Frontal cortex (tissue), 4 donors: Measurements from ENCODE around the gene GOLGA2. TPM values are rescaled to one million over a fixed set of nuclear protein-coding genes. Genes with fewer than 3 reads are reported as not detected.
"Not testable (repeated sequence)": the region's sequence is repeated elsewhere in the genome, so short reads cannot be mapped to it uniquely, and the experiment has no call there.

Experiments used
- DNase-seq, 2 donors: peaks; one replicate each; pipeline ENCODE4 v3.0.0; 2012; ENCODE audit warnings: low spot score in 2 of 2
- FAIRE-seq: peaks from 2 replicates; lab custom pipeline; 2012; peaks lifted over from hg19 to GRCh38; lab: Jason Lieb, UNC
- total RNA-seq: library from RNA; depleted of rRNA; stranded (reverse); fragments of >200 nt; gene quantifications from one replicate; pipeline ENCODE4 v1.2.3, GENCODE V29; 2014
- donor health status: control.
- donor health status: control.
- donor health status: control.

Gene GOLGA2
- total RNA-seq, 1 donor from 2014 or later: 40.4 TPM

DNA sequence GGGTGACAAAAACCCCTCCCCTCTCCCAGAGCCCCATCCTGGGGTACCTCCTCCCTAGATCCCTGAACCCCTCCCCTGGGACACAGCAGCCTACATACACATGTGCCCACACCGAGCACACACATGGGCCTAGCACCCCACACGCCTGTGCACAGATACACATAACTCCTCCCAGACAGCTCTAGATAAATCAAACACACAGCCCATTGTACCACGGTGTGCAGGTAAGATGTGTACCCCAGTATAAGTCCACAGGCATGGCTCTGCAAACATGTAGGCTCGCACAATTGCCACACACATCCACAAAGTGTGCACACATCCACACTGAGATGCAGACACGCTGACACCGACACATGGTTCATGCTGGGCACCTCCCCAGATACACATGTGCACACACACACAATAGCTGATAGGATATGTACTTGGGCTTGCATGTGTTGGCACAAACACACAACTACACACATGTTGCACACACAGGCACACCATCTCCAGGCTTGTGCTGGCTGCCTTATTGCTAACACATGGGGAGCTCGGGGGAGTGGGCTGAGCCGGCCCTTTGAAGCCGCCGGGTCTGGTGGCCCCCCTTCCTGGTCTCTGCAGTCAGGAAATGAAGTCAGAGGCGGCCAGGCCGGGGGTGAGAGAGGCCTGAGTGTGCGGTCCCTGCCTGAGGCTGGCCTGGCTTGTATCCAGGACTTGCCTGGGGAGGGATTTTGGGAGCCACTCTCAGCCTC, 30.2 kb downstream of the GOLGA2 start:
- DNase-seq (no peak), FAIRE-seq (no peak)

DNA sequence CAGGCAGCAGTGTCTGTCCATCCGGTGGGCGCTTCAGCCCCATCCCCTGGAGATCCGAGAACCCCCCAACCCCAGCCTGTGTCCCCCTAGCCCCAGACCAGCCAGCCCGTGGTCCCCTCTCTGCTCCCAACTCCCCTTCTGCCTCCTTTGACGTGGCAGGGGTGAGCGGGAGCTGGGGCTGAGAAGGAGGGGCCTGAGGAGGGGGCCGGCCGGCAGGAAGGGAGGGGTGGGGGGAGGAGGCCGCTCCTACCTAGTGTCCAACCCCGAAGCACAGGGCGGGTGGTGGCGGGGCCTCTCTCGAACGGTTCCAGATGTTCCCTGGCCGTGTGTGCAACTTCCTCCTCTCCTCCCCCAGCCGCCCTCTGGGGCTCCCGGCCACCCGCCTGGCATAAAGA, 31.0 kb downstream of the GOLGA2 start:
- no peak for FAIRE-seq
- no peak for DNase-seq

DNA sequence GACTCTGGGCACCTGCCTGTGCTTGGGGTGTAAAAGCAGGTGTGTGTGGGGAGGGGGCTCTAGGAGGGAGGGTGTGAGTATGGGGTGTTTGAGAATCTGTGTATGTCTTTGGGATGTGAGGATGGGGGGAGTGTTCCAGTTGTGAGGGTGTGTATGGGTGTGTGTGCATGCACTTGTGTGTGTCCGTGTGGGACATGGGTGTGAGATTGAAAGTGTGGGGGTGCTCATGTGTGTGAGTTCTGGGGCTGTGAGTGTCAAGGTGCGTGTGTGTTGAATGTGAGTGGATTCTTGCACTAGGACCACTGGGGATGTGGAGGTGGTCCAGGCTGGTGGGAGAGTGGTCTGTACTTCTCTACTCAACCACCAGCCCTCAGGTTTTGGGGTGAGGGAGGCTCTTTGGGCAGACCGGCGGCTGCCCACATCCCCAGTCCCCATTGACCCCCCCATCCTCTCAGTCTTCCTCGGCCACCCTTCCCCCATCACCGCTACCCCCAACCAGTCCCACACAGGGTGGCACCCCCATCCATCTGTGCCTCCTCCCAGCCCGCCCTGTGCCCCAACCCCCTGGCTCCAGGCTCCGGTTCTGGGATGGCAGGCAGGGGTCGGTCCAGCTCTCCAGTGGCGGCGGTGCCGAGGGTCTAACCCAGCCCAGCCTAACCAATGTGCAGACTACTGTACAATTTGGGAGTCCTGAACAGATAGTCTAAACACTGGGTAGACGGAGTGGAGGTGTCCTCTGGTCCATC, 31.5 kb downstream of the GOLGA2 start:
- DNase-seq (no peak), FAIRE-seq (no peak)

DNA sequence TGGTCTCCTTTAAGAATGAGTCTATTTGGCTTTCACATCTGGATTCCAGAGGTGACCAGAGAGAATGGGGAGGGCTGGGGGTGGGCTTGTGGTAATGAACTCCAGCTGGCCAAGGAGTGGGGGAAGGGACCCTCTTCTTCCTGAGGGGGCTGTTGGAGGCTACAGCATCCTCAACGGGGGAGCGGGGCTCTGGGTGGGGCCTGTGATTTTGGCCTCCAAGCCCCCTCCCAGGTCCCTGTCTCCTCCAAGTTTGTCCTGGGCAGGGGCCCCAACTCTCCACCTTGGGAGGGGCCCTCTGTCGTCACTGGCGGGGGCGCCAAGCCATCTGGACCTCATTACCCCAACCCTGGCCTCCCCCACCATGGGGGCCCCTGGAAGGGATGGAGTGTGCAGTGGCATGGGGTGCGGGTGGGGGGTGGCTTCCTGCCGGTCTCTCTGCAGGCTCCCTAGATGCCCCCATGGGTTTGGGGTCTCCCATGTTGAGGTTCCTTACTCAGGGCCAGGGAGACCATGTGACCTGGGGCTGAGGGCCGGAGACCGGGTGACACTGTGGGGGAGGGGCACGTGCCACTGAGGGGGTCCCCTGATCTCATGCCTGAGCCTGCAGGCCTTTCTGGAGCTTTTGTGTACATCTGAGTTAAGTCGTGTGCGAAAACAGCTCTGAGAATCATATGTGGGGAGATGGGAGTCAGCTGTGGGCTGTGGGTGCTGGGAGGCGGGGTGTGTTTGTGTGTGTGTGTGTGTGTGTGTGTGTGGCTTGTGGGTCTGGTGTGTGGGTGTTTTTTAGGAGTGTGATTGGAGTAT, 32.4 kb downstream of the GOLGA2 start:
- no peak for FAIRE-seq
- no peak for DNase-seq

DNA sequence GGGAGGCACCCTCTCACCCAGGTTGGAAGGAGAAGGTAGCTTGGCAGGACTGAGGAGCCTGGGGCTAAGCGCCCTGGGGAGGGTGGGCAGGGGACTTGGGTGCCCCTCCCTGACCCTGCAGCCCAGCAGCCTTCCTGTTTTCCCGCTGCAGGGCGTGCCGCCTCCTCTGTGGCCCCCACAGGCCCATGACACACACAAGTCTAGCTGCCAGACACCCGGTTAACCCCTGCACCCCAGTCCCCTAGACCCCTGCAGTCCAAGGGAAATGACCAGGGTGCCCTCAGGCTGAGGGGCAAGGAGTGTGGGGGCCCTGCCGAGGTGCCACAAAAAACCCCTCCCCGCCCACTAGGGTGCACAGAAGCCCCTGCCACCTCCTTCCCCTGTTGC, 33.0 kb downstream of the GOLGA2 start:
- FAIRE-seq (no peak), DNase-seq (no peak)

DNA sequence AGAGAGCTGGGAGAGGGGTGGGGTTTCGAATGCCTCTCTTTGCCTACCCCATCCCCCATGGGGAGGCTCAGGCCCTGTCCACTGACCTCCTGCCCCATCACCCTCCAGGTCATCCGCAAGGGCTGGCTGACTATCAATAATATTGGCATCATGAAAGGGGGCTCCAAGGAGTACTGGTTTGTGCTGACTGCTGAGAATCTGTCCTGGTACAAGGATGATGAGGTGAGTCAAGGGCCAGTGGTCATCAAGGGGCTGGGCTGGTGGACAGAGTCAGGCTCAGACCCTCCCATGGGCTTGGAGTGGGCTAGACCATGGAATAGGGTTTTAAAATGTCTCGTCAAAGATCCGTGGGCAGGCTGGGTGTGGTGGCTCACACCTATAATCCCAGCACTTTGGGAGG, 33.7 kb downstream of the GOLGA2 start:
- no peak for DNase-seq
- FAIRE-seq: no peak

DNA sequence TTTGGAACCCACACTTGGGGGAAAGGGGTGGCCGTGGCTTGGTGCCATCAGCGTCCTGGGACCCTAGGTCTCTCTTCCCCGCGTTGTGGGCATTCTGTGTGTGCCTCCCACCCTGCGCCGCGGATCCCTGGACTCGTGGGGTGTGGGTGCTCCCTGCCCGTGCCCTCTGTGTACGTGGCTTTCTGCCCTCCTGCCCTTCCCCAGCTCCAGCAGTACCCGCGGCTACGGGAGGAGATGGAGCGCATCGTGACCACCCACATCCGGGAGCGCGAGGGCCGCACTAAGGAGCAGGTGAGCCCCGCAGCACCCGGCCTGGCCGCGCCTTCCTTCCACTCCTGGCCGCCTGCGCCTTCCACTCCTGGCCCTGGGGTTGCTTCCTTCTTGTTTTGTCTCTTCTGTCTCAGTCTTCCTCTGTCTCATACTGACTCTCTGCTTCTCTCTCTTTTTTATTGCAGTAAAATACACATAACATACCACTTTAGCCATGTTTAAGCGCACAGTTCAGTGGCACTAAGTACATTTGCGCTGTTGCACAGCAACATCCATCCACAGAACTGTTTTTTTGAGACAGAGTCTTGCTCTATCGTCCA, 41.9 kb downstream of the GOLGA2 start:
- DNase-seq: no peak
- FAIRE-seq: no peak

DNA sequence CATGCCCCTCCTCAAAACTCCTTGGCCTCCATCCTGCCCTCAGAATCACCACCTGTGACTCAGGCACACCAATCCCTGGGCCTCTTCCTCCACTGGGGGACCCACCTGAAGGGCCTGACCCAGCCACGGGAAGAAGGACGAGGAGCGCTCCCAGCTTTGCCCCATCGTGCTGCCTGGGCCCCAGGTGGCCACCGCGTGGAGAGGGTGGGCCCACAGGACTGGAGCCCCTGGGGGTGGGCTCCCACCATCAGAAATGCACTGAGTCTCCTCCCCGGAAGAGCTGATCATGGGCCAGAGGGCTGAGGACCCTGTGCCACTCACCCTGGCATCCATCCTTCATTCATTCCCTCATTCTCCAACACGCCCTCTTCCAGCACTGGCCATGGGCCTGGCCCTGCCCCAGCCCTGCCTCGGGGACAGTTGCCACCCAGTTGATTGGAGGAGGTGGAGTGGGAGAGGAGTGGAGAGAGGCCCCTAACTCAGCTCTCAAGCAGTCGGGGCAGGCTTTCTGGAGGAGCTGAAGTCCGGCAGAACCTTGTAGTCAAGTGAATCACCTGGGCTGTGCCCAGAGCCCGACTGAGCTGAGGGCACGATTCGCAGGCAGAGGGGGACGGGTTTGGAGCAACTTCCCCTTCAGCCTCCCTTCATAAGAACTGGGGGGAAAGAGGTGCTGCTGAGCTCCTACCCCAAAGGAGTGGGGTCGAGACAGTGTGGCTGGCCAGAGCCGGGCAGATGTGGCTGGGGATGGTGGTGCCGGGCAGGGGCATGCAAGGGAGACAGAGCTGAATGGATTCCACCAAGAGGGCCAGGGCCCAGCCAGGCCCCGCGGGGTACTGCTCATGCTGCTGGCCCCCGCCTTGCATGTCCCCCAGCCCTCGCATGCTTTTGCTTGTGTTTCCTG, 43.0 kb downstream of the GOLGA2 start:
- FAIRE-seq (no peak), DNase-seq (no peak)

DNA sequence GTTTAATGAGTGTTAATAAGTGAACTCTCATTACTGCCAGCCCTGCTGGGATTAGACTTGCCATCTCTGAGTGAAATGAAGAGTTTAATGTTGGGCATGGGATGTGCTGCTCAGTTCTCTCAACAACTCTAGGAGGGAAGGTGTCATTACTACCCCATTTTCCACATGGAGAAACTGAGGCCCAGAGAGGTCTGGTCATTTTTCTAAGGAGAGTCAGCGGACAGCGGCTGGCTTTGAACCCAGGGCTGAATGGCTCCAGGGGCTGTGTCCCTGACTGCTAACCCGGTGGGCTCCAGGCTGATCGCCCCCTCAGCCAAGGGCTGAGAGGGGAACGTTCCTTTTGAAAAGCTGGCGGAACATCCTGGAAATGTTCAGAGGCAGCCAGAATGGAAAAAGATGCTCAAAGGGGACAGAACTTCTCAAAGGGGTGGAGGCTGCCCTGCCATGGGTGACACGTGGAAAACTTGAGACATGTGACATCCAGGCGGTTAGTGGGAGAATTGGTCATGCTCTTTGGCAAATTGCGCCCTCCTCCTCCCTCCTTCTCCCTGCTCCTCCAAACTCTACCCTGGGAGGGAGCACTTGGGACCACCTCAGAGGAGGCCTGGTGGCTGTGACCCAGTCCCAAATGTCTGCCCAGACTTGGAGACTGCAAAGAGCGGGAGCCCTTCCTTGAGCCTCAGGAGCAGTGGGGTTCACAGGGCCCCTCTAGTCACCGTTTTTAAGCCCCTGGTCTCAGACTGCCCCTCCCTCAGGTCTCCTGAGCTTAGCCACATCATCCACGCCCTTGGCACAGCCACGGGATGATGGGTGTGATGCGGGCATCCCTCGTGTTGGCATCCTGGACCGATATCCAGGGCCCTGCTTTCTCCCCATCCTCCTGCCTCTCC, 43.9 kb downstream of the GOLGA2 start:
- FAIRE-seq: no peak
- DNase-seq: no peak

DNA sequence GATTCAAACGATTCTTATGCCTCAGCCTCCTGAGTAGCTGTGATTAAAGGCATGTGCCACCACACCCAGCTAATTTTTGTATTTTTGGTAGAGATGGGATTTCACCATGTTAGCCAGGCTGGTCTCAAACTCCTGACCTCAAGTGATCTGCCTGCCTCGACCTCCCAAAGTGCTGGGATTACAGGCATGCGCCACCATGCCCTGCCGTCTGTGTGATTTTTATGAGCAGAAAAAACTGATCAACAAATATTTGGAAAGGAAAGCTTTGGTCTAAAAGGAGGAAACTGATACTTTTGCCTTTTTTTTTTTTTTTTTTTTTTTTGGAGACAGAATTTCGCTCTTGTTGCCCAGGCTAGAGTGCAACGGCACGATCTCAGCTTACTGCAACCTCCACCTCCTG, 44.9 kb downstream of the GOLGA2 start:
- not testable (repeated sequence) for DNase-seq, FAIRE-seq

DNA sequence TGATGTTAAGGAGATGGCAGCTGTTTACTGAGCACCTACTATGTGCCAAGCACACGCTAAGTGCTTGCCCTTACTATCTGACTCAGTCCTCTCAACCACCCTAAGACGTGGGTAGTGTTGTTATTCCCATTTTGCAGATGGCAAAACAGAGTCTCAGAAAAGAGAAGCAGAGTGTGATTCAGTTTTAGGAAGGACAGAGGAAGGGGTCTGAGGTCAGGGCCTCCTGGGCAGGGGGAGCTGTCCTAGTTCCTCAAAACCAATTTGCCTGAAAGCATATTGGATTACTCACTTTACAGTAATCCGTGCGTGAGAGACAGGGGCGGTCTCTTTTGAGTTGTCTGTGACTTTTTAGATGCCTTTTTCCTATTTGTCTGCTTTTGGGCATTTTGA, 49.4 kb downstream of the GOLGA2 start:
- FAIRE-seq (no peak), DNase-seq (no peak)

DNA sequence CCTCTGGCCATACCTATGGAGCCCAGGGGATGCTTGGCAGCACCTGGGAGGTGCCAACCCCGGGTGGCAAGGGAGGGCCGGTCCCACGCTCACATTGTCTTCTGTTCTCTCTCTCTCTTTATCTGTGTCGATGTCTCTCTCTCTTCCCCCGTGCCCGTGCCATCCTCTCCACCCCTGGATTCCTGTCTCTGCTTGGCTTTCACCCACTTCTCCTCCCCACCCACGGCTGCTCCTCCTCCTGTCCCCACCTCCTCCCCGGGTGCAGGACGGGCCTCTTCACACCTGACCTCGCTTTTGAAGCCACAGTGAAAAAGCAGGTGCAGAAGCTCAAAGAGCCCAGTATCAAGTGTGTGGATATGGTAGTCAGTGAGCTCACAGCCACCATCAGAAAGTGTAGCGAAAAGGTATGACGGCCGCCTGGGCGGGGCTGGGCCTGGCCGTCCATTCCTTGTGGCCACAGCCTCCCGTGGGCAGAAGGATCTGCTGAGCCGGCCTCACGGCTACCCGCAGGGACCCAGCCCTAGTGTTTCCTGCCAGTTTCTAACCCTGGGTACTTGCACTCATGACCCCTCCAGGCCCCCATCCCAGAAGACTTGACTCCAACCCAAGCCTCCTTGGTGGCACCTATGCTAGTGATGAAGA, 49.9 kb downstream of the GOLGA2 start:
- no peak for FAIRE-seq

DNA sequence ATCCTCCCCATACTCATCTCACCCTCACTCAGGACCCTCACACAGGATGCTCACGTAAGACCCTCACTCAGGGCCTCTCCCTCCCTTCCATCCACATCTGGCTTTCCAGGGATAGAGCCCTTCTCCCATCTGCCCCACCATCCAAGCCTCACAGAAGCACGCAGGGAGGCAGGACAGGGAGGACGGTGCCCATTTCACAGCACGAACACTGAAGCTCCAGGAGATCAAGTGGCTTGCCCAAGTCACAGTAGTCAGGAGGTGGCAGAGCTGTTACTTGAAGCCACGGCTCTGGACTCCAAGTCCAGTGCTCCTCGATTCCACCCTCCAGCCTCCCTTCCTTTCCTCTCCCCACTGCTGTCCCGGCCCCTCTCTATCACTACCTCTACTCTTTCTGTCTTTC, 50.9 kb downstream of the GOLGA2 start:
- FAIRE-seq (no peak), DNase-seq (no peak)

More for the DNA sequence above, 49.9 kb downstream of the GOLGA2 start:
- DNase-seq: no peak

DNA sequence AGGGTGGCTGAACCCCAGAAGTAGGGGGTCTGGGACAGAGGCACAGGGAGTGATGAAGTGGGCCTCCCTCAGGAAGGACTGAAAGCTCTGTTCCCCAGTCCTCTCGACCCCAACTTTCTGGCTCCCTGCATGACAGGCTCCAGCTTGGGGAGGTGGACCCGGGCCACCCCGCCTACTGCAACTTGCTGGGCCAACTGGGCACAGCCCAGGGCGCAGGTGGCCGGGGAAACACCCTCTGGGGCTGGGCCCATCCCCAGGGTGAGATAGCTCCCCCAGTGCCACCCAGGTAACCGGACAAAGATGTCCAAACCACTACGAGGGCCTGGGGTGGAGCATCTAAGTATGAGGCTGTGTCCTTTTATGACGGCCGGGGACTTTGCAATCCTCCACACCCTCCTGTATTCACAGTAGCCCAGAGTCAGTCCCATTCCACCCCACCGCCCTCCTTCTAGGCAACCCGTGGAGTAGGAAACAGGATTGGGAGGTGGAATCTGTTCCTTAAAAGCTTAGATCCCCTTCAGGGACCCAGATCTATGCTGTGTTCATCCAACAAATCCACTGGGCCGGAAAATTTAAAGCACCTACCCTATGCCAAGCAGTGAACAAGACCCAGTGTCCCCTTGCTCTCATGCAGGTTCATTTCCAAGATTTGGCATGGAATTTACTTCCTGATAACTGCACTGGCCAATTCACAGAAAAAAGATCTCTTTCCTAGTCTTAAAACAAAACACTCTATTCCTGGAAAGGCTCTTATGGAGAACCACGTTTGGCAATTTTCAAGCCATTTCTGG, 52.7 kb downstream of the GOLGA2 start:
- no peak for DNase-seq
- no peak for FAIRE-seq

DNA sequence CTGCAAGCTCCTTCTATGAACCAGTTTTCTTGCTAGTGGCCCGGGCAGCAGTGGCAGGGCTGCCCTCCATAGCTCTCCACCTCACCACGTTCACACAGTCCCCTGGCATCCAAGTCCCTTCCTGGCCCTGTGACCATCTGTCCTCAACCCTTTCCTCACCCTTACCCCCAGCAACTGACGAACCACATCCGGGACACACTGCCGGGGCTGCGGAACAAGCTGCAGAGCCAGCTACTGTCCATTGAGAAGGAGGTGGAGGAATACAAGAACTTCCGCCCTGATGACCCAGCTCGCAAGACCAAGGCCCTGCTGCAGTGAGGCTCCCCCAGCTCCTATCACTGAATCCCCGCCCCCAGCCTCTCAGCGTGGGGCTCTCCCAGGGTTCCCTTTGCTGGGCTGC, 53.8 kb downstream of the GOLGA2 start:
- FAIRE-seq: no peak
- no peak for DNase-seq

DNA sequence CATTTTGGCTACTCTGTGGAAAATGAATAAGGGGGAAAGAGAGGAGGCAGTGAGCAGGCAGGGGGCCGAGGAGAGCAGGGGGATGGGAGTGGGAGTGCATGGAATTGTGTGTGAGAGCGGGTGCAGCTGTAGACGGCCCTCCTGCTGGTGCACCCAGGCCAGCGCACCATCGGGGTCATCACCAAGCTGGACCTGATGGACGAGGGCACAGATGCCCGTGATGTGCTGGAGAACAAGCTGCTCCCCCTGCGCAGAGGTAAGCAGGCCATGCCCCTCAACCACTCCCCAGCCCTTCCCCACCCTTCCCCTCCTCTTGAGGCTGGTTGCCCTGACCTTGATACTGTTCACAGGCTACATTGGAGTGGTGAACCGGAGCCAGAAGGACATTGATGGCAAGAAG, 56.0 kb downstream of the GOLGA2 start:
- no peak for DNase-seq
- FAIRE-seq: no peak
